K562 (cell line): ENCODE data around the gene HARS1. TPM values are rescaled to one million over a fixed set of nuclear protein-coding genes. Genes with fewer than 3 reads are reported as not detected.
"Not testable (repeated sequence)": the region's sequence is repeated elsewhere in the genome, so short reads cannot be mapped to it uniquely, and the experiment has no call there.

Experiments
- ATAC-seq: fragments of 200-7000 bp; cut with Tn5 transposase; 3 replicates; pipeline ENCODE4 v1.9.1; 2020; ENCODE audit warnings: moderate library complexity
- BruUV-seq: library from RNA; stranded (reverse); fragments of 400-500 nt; replicated peaks from 2 replicates; lab custom pipeline; 2021; lab: Mats Ljungman, UMichigan
- CTCF ChIA-PET: fragments of 300-600 bp; formaldehyde crosslinking; extraction: SDS; loops from one replicate; lab custom pipeline; 2021; ENCODE audit warnings: low intra/inter-chr PET ratio; lab: Yijun Ruan, JAX
- POLR2A ChIA-PET: fragments of 300-600, 350-650 bp; sonication (Branson Sonifier 250); formaldehyde crosslinking; extraction: SDS; loops from one replicate; lab custom pipeline; 2021; ENCODE audit warnings: antibody characterized with exemption, inconsistent platforms; lab: Yijun Ruan, JAX
- DNase-seq, 4 experiments: peaks; one replicate each; pipeline versions ENCODE4 v3.0.0 to v3.0.0-alpha.2; 2011 to 2018; ENCODE audit warnings: low spot score in 3 of 4, mixed read lengths in 3 of 4; ENCODE audit errors: extremely low read depth in 1 of 4
- FAIRE-seq: peaks from 2 replicates; lab custom pipeline; 2011; peaks lifted over from hg19 to GRCh38; lab: Jason Lieb, UNC
- H2AFZ ChIP-seq: 2 replicates; pipeline ENCODE4 v1.6.0; 2011; ENCODE audit warnings: low read depth, low read length, control low read depth, inconsistent platforms
- H3K27ac ChIP-seq: fragments of 200-600 bp; 3 replicates; pipeline ENCODE4 v1.8.0; 2011; ENCODE audit warnings: low read depth, mild to moderate bottlenecking, control low read depth, inconsistent platforms, low read length, moderate library complexity, mixed read lengths; ENCODE audit errors: extremely low read depth
- H3K27me3 ChIP-seq, 2 experiments: fragments of 300-600 bp in 1 of 2; 2 replicates in 1 of 2; 3 replicates in 1 of 2; pipeline versions ENCODE4 v1.6.0 to v1.8.0; 2011; ENCODE audit warnings: inconsistent platforms in 2 of 2, low read length in 2 of 2, mild to moderate bottlenecking in 1 of 2, mixed read lengths in 1 of 2, moderate library complexity in 1 of 2; ENCODE audit not compliant: control insufficient read depth in 2 of 2, insufficient read depth in 2 of 2
- H3K36me3 ChIP-seq: fragments of 300-600 bp; 3 replicates; pipeline ENCODE4 v1.8.0; 2011; ENCODE audit warnings: mild to moderate bottlenecking, low read length, inconsistent platforms; ENCODE audit not compliant: control insufficient read depth, insufficient read depth
- H3K4me1 ChIP-seq, 2 experiments: fragments of 200-600 bp in 1 of 2; replicated peaks in 1 of 2; 2 replicates in 1 of 2; 3 replicates in 1 of 2; pipeline versions ENCODE4 v1.5.1 to v1.8.0; 2011; ENCODE audit warnings: inconsistent platforms in 2 of 2, low read length in 2 of 2, mild to moderate bottlenecking in 1 of 2, mixed read lengths in 1 of 2, moderate library complexity in 1 of 2; ENCODE audit not compliant: control insufficient read depth in 2 of 2, insufficient read depth in 2 of 2
- H3K4me2 ChIP-seq: 2 replicates; pipeline ENCODE4 v1.6.1; 2011; ENCODE audit warnings: low read length, control low read depth, inconsistent platforms, mixed read lengths; ENCODE audit not compliant: insufficient read depth
- H3K4me3 ChIP-seq: fragments of 200-600 bp; sonication (generic), shearing (Covaris generic); 2 replicates; pipeline ENCODE4 v1.5.1; 2016; ENCODE audit warnings: control low read depth, inconsistent platforms
- H3K79me2 ChIP-seq: fragments of 200-600 bp; 3 replicates; pipeline ENCODE4 v1.8.0; 2011; ENCODE audit warnings: low read length, inconsistent platforms; ENCODE audit not compliant: control insufficient read depth, insufficient read depth
- H3K9ac ChIP-seq, 2 experiments: 2 replicates each; pipeline versions ENCODE4 v1.6.0 to v1.6.1; 2011; ENCODE audit warnings: low read depth in 2 of 2, low read length in 2 of 2, control low read depth in 1 of 2, inconsistent platforms in 1 of 2, mild to moderate bottlenecking in 1 of 2, mixed read lengths in 1 of 2; ENCODE audit not compliant: insufficient read depth in 1 of 2
- H3K9me1 ChIP-seq: one replicate; pipeline ENCODE4 v1.6.0; 2011; ENCODE audit warnings: inconsistent platforms, mild to moderate bottlenecking, low read length, moderate library complexity; ENCODE audit not compliant: control insufficient read depth, insufficient read depth
- H3K9me3 ChIP-seq: replicated peaks from 2 replicates; pipeline ENCODE4 v1.5.1; 2011; ENCODE audit warnings: low read depth, low read length, inconsistent platforms; ENCODE audit not compliant: control insufficient read depth, insufficient read depth
- H4K20me1 ChIP-seq: replicated peaks from 2 replicates; pipeline ENCODE4 v1.6.1; 2011; ENCODE audit warnings: low read length, inconsistent platforms, mixed read lengths; ENCODE audit not compliant: control insufficient read depth, insufficient read depth
- FOXJ2 ChIP-seq: fragments of 200-800 bp; sonication (Bioruptor generic); IDR thresholded peaks from 2 replicates; pipeline ENCODE4 v1.6.1; 2016; ENCODE audit warnings: missing genetic modification characterization, missing compliant biosample characterization
- POLR2A ChIP-seq: fragments of 450-650 bp; conservative IDR thresholded peaks from 2 replicates; pipeline ENCODE4 v1.6.1; 2016
- POLR2H ChIP-seq: IDR thresholded peaks from 2 replicates; pipeline ENCODE4 v1.6.1; 2016; ENCODE audit warnings: missing genetic modification characterization, low read depth, mild to moderate bottlenecking, control low read depth, missing compliant biosample characterization, moderate library complexity
- TEAD1 ChIP-seq, 2 experiments: fragments of 450-650 bp in 1 of 2; sonication (generic) in 1 of 2; formaldehyde crosslinking; IDR thresholded peaks; 2 replicates each; pipeline versions ENCODE4 v1.4.0 to v1.8.0; 2020 to 2022; ENCODE audit warnings: mild to moderate bottlenecking in 2 of 2, missing genetic modification reagents in 1 of 2
- YY1 ChIP-seq, 3 experiments: IDR thresholded peaks; 2 replicates each; pipeline ENCODE4 v1.6.1; 2011; ENCODE audit warnings: low read length in 2 of 3, mild to moderate bottlenecking in 2 of 3, moderate library complexity in 2 of 3, borderline replicate concordance in 1 of 3, control low read depth in 1 of 3, low read depth in 1 of 3; ENCODE audit not compliant: insufficient read depth in 3 of 3, insufficient replicate concordance in 2 of 3, control insufficient read depth in 1 of 3, insufficient read length in 1 of 3; ENCODE audit errors: extremely low read depth in 1 of 3
- WGBS: fragments of 100-300 bp; shearing (Covaris generic); methylation state at CpG from one replicate; pipeline ENCODE4 v1.1.6; 2016; ENCODE audit warnings: low coverage, mixed read lengths; ENCODE audit not compliant: insufficient coverage; ENCODE audit errors: missing lambda C conversion rate; 5-methylcytosine and 5-hydroxymethylcytosine counted together
- in situ Hi-C: fragments of 300-500 bp; cut with MboI; formaldehyde crosslinking; loops from 4 replicates; pipeline ENCODE4 v1.15.0; 2018; ENCODE audit warnings: inconsistent platforms, mixed read lengths
- intact Hi-C: fragments of 100-400 bp; cut with micrococcal nuclease; formaldehyde crosslinking; loops from 2 replicates; pipeline ENCODE4 v1.14.2; 2022
- polyA plus RNA-seq, 8 experiments: library from polyadenylated mRNA; depleted of rRNA in 4 of 8; stranded (reverse) in 5 of 8; unstranded in 3 of 8; fragments of >200 nt; fragmentation: Nextera tagmentation in 2 of 8; fragmentation: Illumina TruSeq in 1 of 8; extraction: Ambion mirVana in 2 of 8; extraction: Trizol in 1 of 8; gene quantifications; 2 replicates each; pipeline versions ENCODE4 v1.2.1 to v1.2.3, GENCODE V29; 2011 to 2014; ENCODE audit warnings: inconsistent platforms in 1 of 8, missing spikeins in 1 of 8
- total RNA-seq, 7 experiments: library from RNA; depleted of rRNA in 6 of 7; stranded (reverse); fragments of >200 nt in 6 of 7; fragmentation: Illumina TruSeq in 2 of 7; extraction: Trizol in 2 of 7; gene quantifications; 2 replicates each; pipeline versions ENCODE4 v1.2.1 to v1.2.3, GENCODE V29; 2011 to 2021; ENCODE audit warnings: low replicate concordance in 1 of 7
- TF ChIP-seq, protein P1 (sequence below), 2 experiments: fragments of 450-650 bp; IDR thresholded peaks; 2 replicates each; pipeline ENCODE4 v1.6.1; 2018; ENCODE audit warnings: mild to moderate bottlenecking in 2 of 2, low read depth in 1 of 2; ENCODE audit not compliant: partially characterized antibody in 2 of 2
- TF ChIP-seq, protein P2 (sequence below), 3 experiments: fragments of 200-800 bp in 1 of 3; fragments of 250-450 bp in 1 of 3; fragments of 450-650 bp in 1 of 3; sonication (Bioruptor Pico) in 1 of 3; sonication (Bioruptor generic) in 1 of 3; formaldehyde crosslinking in 1 of 3; IDR thresholded peaks; 2 replicates each; pipeline versions ENCODE4 v1.6.1 to v1.8.0; 2016 to 2022; ENCODE audit warnings: mild to moderate bottlenecking in 2 of 3, missing genetic modification characterization in 2 of 3, missing compliant biosample characterization in 1 of 3, moderate library complexity in 1 of 3
- TF ChIP-seq, protein P3 (sequence below): fragments of 200-800 bp; sonication (Bioruptor generic); IDR thresholded peaks from 2 replicates; pipeline ENCODE4 v1.6.1; 2017; ENCODE audit warnings: missing genetic modification characterization, missing compliant biosample characterization
- TF ChIP-seq, protein P4 (sequence below): fragments of 250-450 bp; sonication (Bioruptor Pico); IDR thresholded peaks from 2 replicates; pipeline ENCODE4 v1.5.0; 2020; ENCODE audit warnings: mild to moderate bottlenecking

Gene HARS1
- total and polyA plus RNA-seq, 9 of the 15 experiments (the other 6 are each of a cell fraction or from before 2014, with no cell fraction given) = 13.5 to 88.5 (median 75.2) TPM

DNA sequence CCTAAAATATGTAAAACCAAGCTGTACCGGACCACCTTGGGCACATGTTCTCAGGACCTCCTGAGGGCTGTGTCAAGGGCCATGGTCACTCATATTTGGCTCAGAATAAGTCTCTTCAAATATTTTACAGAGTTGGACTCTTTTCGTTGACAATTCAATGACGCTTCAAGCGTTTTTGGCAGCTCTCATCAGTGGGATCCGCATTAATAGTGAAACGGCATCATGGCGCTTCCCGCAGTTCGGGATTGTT is 52.3 kb downstream of the HARS1 start:
- H3K9me3 ChIP-seq, H4K20me1 ChIP-seq, CTCF ChIA-PET, ATAC-seq, in situ Hi-C loops, H3K9me1 ChIP-seq, H3K27me3 ChIP-seq, FAIRE-seq, BruUV-seq: not testable (repeated sequence)
- Histone ChIP-seq H2AFZ (peak overlapping the region; percentile 85), H3K4me2 (peak overlapping the region; percentile 75), H3K36me3 (peaks cover 32% of the 10 kb centered on the region), H3K27ac (peak overlapping the region; percentile 87), H3K4me3 (peak overlapping the region; percentile 54; the same call in 1 of the 2 replicates), H3K79me2 (peaks cover 26% of the 10 kb centered on the region), H3K9ac (peak overlapping the region; percentile 69 to 71; a peak in 3 of 4 replicates), H3K4me1 (peaks cover 4 to 20% of the 10 kb centered on the region in 2 experiments; a peak in 4 of 5 replicates)
- peak in 1 of 4 experiments; percentile 18 for DNase-seq
- WGBS = 0% methylated on average over 9 of the region's 9 CpGs
- intact Hi-C loops = loop anchor here (1.0 to 2.0 kb wide), 7 partner anchors 28 to 238 kb away; partner anchors contain the start of genes ANKHD1, APBB3, SLC35A4 and SRA1
- POLR2A ChIA-PET = interaction anchor here (0.7 to 2.4 kb wide), 11 partner anchors 9 to 158 kb away, joined by 3 to 8 read pairs (median 3); partner anchors contain the start of genes EIF4EBP3, IK and NDUFA2
- TF ChIP-seq YY1 (IDR thresholded peaks at IDR 0.05; ENCODE audit: borderline replicate concordance in 1 of 3, control insufficient read depth in 1 of 3, extremely low read depth in 1 of 3, insufficient read depth in 3 of 3, insufficient read length in 1 of 3, insufficient replicate concordance in 2 of 3, low read depth in 1 of 3, low read length in 2 of 3) (peak in 1 of 3 experiments; percentile 84), FOXJ2 (tag) (peak; percentile 67; the same call in 1 of the 2 replicates), POLR2A (0 out of 2 replicates have a peak, but pooled peaks have one; percentile 67), POLR2H (tag) (peak; percentile 69), TEAD1 (CRISPR knock-in tag; IDR thresholded peaks at IDR 0.05) (peak in 1 of 2 experiments; percentile 10; a peak in 1 of 4 replicates)
- TF ChIP-seq, protein P1, sequence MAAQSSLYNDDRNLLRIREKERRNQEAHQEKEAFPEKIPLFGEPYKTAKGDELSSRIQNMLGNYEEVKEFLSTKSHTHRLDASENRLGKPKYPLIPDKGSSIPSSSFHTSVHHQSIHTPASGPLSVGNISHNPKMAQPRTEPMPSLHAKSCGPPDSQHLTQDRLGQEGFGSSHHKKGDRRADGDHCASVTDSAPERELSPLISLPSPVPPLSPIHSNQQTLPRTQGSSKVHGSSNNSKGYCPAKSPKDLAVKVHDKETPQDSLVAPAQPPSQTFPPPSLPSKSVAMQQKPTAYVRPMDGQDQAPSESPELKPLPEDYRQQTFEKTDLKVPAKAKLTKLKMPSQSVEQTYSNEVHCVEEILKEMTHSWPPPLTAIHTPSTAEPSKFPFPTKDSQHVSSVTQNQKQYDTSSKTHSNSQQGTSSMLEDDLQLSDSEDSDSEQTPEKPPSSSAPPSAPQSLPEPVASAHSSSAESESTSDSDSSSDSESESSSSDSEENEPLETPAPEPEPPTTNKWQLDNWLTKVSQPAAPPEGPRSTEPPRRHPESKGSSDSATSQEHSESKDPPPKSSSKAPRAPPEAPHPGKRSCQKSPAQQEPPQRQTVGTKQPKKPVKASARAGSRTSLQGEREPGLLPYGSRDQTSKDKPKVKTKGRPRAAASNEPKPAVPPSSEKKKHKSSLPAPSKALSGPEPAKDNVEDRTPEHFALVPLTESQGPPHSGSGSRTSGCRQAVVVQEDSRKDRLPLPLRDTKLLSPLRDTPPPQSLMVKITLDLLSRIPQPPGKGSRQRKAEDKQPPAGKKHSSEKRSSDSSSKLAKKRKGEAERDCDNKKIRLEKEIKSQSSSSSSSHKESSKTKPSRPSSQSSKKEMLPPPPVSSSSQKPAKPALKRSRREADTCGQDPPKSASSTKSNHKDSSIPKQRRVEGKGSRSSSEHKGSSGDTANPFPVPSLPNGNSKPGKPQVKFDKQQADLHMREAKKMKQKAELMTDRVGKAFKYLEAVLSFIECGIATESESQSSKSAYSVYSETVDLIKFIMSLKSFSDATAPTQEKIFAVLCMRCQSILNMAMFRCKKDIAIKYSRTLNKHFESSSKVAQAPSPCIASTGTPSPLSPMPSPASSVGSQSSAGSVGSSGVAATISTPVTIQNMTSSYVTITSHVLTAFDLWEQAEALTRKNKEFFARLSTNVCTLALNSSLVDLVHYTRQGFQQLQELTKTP (IDR thresholded peaks at IDR 0.05; ENCODE audit: low read depth in 1 of 2, partially characterized antibody in 2 of 2) = peak; percentile 12 to 30
- TF ChIP-seq, protein P2, sequence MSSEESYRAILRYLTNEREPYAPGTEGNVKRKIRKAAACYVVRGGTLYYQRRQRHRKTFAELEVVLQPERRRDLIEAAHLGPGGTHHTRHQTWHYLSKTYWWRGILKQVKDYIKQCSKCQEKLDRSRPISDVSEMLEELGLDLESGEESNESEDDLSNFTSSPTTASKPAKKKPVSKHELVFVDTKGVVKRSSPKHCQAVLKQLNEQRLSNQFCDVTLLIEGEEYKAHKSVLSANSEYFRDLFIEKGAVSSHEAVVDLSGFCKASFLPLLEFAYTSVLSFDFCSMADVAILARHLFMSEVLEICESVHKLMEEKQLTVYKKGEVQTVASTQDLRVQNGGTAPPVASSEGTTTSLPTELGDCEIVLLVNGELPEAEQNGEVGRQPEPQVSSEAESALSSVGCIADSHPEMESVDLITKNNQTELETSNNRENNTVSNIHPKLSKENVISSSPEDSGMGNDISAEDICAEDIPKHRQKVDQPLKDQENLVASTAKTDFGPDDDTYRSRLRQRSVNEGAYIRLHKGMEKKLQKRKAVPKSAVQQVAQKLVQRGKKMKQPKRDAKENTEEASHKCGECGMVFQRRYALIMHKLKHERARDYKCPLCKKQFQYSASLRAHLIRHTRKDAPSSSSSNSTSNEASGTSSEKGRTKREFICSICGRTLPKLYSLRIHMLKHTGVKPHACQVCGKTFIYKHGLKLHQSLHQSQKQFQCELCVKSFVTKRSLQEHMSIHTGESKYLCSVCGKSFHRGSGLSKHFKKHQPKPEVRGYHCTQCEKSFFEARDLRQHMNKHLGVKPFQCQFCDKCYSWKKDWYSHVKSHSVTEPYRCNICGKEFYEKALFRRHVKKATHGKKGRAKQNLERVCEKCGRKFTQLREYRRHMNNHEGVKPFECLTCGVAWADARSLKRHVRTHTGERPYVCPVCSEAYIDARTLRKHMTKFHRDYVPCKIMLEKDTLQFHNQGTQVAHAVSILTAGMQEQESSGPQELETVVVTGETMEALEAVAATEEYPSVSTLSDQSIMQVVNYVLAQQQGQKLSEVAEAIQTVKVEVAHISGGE (CRISPR knock-in tag; IDR thresholded peaks at IDR 0.05) = peak in 1 of 3 experiments; percentile 28; a peak in 1 of 6 replicates
- TF ChIP-seq, protein P3, sequence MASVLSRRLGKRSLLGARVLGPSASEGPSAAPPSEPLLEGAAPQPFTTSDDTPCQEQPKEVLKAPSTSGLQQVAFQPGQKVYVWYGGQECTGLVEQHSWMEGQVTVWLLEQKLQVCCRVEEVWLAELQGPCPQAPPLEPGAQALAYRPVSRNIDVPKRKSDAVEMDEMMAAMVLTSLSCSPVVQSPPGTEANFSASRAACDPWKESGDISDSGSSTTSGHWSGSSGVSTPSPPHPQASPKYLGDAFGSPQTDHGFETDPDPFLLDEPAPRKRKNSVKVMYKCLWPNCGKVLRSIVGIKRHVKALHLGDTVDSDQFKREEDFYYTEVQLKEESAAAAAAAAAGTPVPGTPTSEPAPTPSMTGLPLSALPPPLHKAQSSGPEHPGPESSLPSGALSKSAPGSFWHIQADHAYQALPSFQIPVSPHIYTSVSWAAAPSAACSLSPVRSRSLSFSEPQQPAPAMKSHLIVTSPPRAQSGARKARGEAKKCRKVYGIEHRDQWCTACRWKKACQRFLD = peak; percentile 63; the same call in 1 of the 2 replicates
- TF ChIP-seq, protein P4, sequence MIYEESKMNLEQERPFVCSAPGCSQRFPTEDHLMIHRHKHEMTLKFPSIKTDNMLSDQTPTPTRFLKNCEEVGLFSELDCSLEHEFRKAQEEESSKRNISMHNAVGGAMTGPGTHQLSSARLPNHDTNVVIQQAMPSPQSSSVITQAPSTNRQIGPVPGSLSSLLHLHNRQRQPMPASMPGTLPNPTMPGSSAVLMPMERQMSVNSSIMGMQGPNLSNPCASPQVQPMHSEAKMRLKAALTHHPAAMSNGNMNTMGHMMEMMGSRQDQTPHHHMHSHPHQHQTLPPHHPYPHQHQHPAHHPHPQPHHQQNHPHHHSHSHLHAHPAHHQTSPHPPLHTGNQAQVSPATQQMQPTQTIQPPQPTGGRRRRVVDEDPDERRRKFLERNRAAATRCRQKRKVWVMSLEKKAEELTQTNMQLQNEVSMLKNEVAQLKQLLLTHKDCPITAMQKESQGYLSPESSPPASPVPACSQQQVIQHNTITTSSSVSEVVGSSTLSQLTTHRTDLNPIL (CRISPR knock-in tag) = 0 out of 2 replicates have a peak, but pooled peaks have one; percentile 72
